SK-N-SH (cell line): ENCODE results near the gene CREB5. TPM values are rescaled to one million over a fixed set of nuclear protein-coding genes. Genes with fewer than 3 reads are reported as not detected.
A peak's percentile ranks its signal among the peaks of the same experiment; 100 is the strongest.

Experiments used
- CTCF ChIA-PET: fragments of 300-600, 350-600 bp; formaldehyde crosslinking; extraction: SDS; loops from one replicate; lab custom pipeline; 2021; lab: Yijun Ruan, JAX
- POLR2A ChIA-PET: fragments of 350-600 bp; sonication (Branson Sonifier 250); formaldehyde crosslinking; extraction: SDS; loops from one replicate; lab custom pipeline; 2020; ENCODE audit warnings: antibody characterized with exemption, inconsistent platforms; lab: Yijun Ruan, JAX
- DNase-seq: peaks from one replicate; pipeline ENCODE4 v3.0.0; 2012
- H2AFZ ChIP-seq: fragments of 200-600 bp; sonication (generic); 2 replicates; pipeline ENCODE4 v1.8.1; 2016; ENCODE audit warnings: antibody characterized with exemption, mild to moderate bottlenecking, low read depth
- H3F3A ChIP-seq: fragments of 200-600 bp; sonication (generic); replicated peaks from 2 replicates; pipeline ENCODE3; 2016; ENCODE audit warnings: antibody characterized with exemption, mild to moderate bottlenecking; ENCODE audit not compliant: insufficient read depth
- H3K27ac ChIP-seq, 2 experiments: fragments of 200-500 bp in 1 of 2; fragments of 200-600 bp in 1 of 2; sonication (Bioruptor generic) in 1 of 2; sonication (generic), shearing (Covaris generic) in 1 of 2; 2 replicates each; pipeline versions ENCODE4 v1.5.1 to v1.6.1; 2014 to 2016; ENCODE audit warnings: low read depth in 2 of 2, inconsistent platforms in 1 of 2, low read length in 1 of 2, mild to moderate bottlenecking in 1 of 2, mixed read lengths in 1 of 2
- H3K27me3 ChIP-seq: fragments of 200-600 bp; sonication (generic), shearing (Covaris generic); 2 replicates; pipeline ENCODE4 v1.6.1; 2016; ENCODE audit warnings: mixed run types; ENCODE audit not compliant: insufficient read depth
- H3K36me3 ChIP-seq, 2 experiments: fragments of 200-500 bp in 1 of 2; fragments of 200-600 bp in 1 of 2; sonication (Bioruptor generic) in 1 of 2; sonication (generic) in 1 of 2; replicated peaks in 1 of 2; 2 replicates each; pipeline versions ENCODE3 to v1.5.1; 2014 to 2016; ENCODE audit warnings: low read length in 1 of 2, mild to moderate bottlenecking in 1 of 2; ENCODE audit not compliant: insufficient read depth in 2 of 2, control insufficient read depth in 1 of 2
- H3K4me1 ChIP-seq, 2 experiments: fragments of 200-500 bp in 1 of 2; fragments of 200-600 bp in 1 of 2; sonication (Bioruptor generic) in 1 of 2; sonication (generic), shearing (Covaris generic) in 1 of 2; 2 replicates each; pipeline versions ENCODE4 v1.5.1 to v1.6.1; 2014 to 2016; ENCODE audit warnings: low read depth in 1 of 2, low read length in 1 of 2, mixed run types in 1 of 2; ENCODE audit not compliant: insufficient read depth in 2 of 2, control insufficient read depth in 1 of 2
- H3K4me2 ChIP-seq: fragments of 200-600 bp; sonication (generic), shearing (Covaris generic); 2 replicates; pipeline ENCODE4 v1.6.1; 2017; ENCODE audit warnings: mixed run types
- H3K4me3 ChIP-seq, 2 experiments: fragments of 200-500 bp in 1 of 2; fragments of 200-600 bp in 1 of 2; sonication (Bioruptor generic) in 1 of 2; sonication (generic), shearing (Covaris generic) in 1 of 2; 2 replicates each; pipeline versions ENCODE4 v1.5.1 to v1.8.1; 2014 to 2016; ENCODE audit warnings: low read depth in 2 of 2, inconsistent platforms in 1 of 2, low read length in 1 of 2, mild to moderate bottlenecking in 1 of 2, mixed read lengths in 1 of 2, moderate library complexity in 1 of 2
- H3K79me2 ChIP-seq: fragments of 200-600 bp; sonication (generic); 2 replicates; pipeline ENCODE4 v1.8.1; 2017; ENCODE audit warnings: mild to moderate bottlenecking; ENCODE audit not compliant: insufficient read depth
- H3K9ac ChIP-seq: fragments of 200-600 bp; sonication (generic); 2 replicates; pipeline ENCODE4 v1.6.1; 2017; ENCODE audit warnings: mixed run types
- H3K9me2 ChIP-seq: fragments of 200-600 bp; sonication (generic); 2 replicates; pipeline ENCODE4 v1.6.1; 2017; ENCODE audit warnings: mixed run types
- H3K9me3 ChIP-seq: fragments of 200-600 bp; sonication (generic); 2 replicates; pipeline ENCODE4 v1.6.1; 2017; ENCODE audit warnings: mixed run types, mild to moderate bottlenecking, moderate library complexity
- H4K20me1 ChIP-seq: fragments of 200-600 bp; sonication (generic); 2 replicates; pipeline ENCODE4 v1.6.1; 2017; ENCODE audit warnings: mild to moderate bottlenecking, mixed run types; ENCODE audit not compliant: insufficient read depth
- CHD2 ChIP-seq: fragments of 150-350 bp; IDR thresholded peaks from 2 replicates; pipeline ENCODE4 v1.6.1; 2018; ENCODE audit warnings: low read length; ENCODE audit not compliant: partially characterized antibody
- EP300 ChIP-seq, 2 experiments: IDR thresholded peaks; 2 replicates each; pipeline versions ENCODE4 v1.4.0 to v1.6.1; 2012; ENCODE audit warnings: borderline replicate concordance in 1 of 2, low read depth in 1 of 2, low read length in 1 of 2
- EZH2phosphoT487 ChIP-seq: fragments of 200-600 bp; sonication (generic); IDR thresholded peaks from 2 replicates; pipeline ENCODE4 v1.6.1; 2017; ENCODE audit warnings: low read depth, mixed run types, mild to moderate bottlenecking, antibody characterized with exemption, moderate library complexity, borderline replicate concordance
- FOSL2 ChIP-seq: IDR thresholded peaks from 2 replicates; pipeline ENCODE4 v1.4.0; 2012; ENCODE audit warnings: low read depth, mild to moderate bottlenecking, moderate library complexity, borderline replicate concordance
- FOXM1 ChIP-seq: IDR thresholded peaks from 2 replicates; pipeline ENCODE4 v1.4.0; 2012; ENCODE audit warnings: low read depth, mild to moderate bottlenecking
- GABPA ChIP-seq: IDR thresholded peaks from 2 replicates; pipeline ENCODE4 v1.4.0; 2012; ENCODE audit warnings: low read depth, mild to moderate bottlenecking
- JUND ChIP-seq: IDR thresholded peaks from 2 replicates; pipeline ENCODE4 v1.4.0; 2012
- MXI1 ChIP-seq: IDR thresholded peaks from 2 replicates; pipeline ENCODE4 v1.6.1; 2012; ENCODE audit warnings: mild to moderate bottlenecking, low read depth, low read length, improper control_type of control experiment
- NFIC ChIP-seq: IDR thresholded peaks from 2 replicates; pipeline ENCODE4 v1.4.0; 2012; ENCODE audit warnings: borderline replicate concordance
- NRF1 ChIP-seq: IDR thresholded peaks from 2 replicates; pipeline ENCODE4 v1.6.1; 2012; ENCODE audit warnings: low read depth, mild to moderate bottlenecking, low read length
- RAD21 ChIP-seq: IDR thresholded peaks from 2 replicates; pipeline ENCODE4 v1.6.1; 2012; ENCODE audit warnings: mild to moderate bottlenecking, low read length
- SMC3 ChIP-seq: IDR thresholded peaks from 2 replicates; pipeline ENCODE4 v1.6.1; 2012; ENCODE audit warnings: low read depth, low read length, improper control_type of control experiment
- TCF12 ChIP-seq: IDR thresholded peaks from 2 replicates; pipeline ENCODE4 v1.4.0; 2012
- TEAD4 ChIP-seq: IDR thresholded peaks from 2 replicates; pipeline ENCODE4 v1.4.0; 2012; ENCODE audit warnings: mild to moderate bottlenecking, borderline replicate concordance; ENCODE audit not compliant: insufficient read depth
- YY1 ChIP-seq: IDR thresholded peaks from 2 replicates; pipeline ENCODE4 v1.4.0; 2012; ENCODE audit warnings: low read depth, mild to moderate bottlenecking
- WGBS: methylation state at CpG from one replicate; pipeline ENCODE4 v1.1.6; 2017; ENCODE audit warnings: low lambda C conversion rate; 5-methylcytosine and 5-hydroxymethylcytosine counted together
- polyA plus RNA-seq, 3 experiments: library from polyadenylated mRNA; depleted of rRNA; stranded (reverse); fragments of >200 nt; gene quantifications; 2 replicates each; pipeline ENCODE4 v1.2.3, GENCODE V29; 2012
- TF ChIP-seq, protein P1 (sequence below): fragments of 200-600 bp; sonication (generic); IDR thresholded peaks from 2 replicates; pipeline ENCODE4 v1.6.1; 2017; ENCODE audit warnings: antibody characterized with exemption, mild to moderate bottlenecking, moderate library complexity
- TF ChIP-seq, protein P2 (sequence below): IDR thresholded peaks from 2 replicates; pipeline ENCODE4 v1.4.0; 2012; ENCODE audit warnings: low read depth, borderline replicate concordance
- TF ChIP-seq, protein P3 (sequence below): fragments of 150-350 bp; IDR thresholded peaks from 2 replicates; pipeline ENCODE4 v1.6.1; 2017; ENCODE audit warnings: antibody characterized with exemption, low read length, low read depth, borderline replicate concordance
- TF ChIP-seq, protein P4 (sequence below): fragments of 150-350 bp; IDR thresholded peaks from 2 replicates; pipeline ENCODE4 v1.6.1; 2016; ENCODE audit warnings: mild to moderate bottlenecking, low read depth, low read length
- TF ChIP-seq, protein P5 (sequence below): IDR thresholded peaks from 2 replicates; pipeline ENCODE4 v1.4.0; 2012; ENCODE audit warnings: low read depth

CREB5 gene
- polyA plus RNA-seq, 1 of the 3 experiments (the other 2 are of a cell fraction): 19.3 TPM

DNA sequence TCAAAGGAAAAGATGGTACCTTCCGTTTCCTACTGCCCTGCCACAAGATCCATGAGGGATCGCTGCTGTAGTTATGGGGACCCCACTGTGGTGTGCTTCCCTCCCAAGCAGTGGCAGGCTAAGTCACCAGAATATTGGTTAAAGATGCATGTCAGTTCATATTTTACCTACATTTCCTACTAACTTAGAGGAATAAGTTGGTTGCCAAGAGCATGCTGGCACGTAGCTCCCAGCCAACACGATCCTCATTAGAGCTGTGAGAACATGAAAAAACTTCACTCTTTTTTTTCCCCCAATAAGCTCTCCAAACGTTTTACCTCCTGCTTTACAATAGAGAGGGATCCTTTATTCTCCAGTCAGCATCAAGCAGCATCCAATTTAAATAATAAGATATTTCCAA is 342.1 kb downstream of the CREB5 start (continued):
- TF ChIP-seq RAD21: no peak

DNA sequence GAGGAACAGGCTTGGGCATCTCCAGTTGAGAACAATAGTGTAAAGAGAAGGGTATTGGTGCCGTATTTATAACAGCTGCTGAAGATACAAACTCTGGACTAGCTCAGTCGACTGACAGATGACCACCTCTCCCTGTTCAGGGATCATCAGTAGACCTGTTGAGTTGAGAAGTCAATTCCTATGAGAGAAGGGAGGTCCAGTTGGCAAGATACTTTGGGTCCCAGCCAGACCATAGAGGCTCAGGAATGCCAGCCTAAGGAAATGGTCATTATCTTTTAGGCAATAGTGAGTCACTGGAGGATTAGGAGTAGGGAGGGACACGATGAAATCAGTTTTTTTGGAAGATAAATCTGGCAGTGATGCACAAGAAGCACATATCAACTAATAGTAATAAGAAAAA is 342.9 kb downstream of the CREB5 start:
- CTCF ChIA-PET: no interaction called here
- peak; percentile 63 for TF ChIP-seq JUND
- no peak for TF ChIP-seq YY1
- TF ChIP-seq TCF12: peak; percentile 61
- TF ChIP-seq, protein P1, sequence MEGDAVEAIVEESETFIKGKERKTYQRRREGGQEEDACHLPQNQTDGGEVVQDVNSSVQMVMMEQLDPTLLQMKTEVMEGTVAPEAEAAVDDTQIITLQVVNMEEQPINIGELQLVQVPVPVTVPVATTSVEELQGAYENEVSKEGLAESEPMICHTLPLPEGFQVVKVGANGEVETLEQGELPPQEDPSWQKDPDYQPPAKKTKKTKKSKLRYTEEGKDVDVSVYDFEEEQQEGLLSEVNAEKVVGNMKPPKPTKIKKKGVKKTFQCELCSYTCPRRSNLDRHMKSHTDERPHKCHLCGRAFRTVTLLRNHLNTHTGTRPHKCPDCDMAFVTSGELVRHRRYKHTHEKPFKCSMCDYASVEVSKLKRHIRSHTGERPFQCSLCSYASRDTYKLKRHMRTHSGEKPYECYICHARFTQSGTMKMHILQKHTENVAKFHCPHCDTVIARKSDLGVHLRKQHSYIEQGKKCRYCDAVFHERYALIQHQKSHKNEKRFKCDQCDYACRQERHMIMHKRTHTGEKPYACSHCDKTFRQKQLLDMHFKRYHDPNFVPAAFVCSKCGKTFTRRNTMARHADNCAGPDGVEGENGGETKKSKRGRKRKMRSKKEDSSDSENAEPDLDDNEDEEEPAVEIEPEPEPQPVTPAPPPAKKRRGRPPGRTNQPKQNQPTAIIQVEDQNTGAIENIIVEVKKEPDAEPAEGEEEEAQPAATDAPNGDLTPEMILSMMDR: no peak
- TF ChIP-seq TEAD4: peak; percentile 47; the same call in 1 of the 2 replicates
- peak in 1 of 2 experiments; percentile 65; a peak in 1 of 4 replicates for TF ChIP-seq EP300 (IDR thresholded peaks at IDR 0.05; ENCODE audit: borderline replicate concordance in 1 of 2, low read depth in 1 of 2, low read length in 1 of 2)
- TF ChIP-seq FOSL2: peak; percentile 75; the same call in 1 of the 2 replicates
- TF ChIP-seq NFIC: peak; percentile 95
- no peak for TF ChIP-seq CHD2
- TF ChIP-seq, all 33 proteins: peak for 6
- no peak overlapping the region for H3K9ac ChIP-seq
- H3K4me3 ChIP-seq: no peak overlapping the region
- H3K9me3 ChIP-seq: no peaks in the 10 kb centered on the region
- no peaks in the 10 kb centered on the region for H3K9me2 ChIP-seq
- H3K79me2 ChIP-seq: no peaks in the 10 kb centered on the region
- POLR2A ChIA-PET: no interaction called here
- peaks cover 6% of the 10 kb centered on the region for H3F3A ChIP-seq
- no peak for DNase-seq
- no peak overlapping the region; the same call in 1 of the 2 replicates for H3K4me2 ChIP-seq
- H3K36me3 ChIP-seq: no peaks in the 10 kb centered on the region
- no peaks in the 10 kb centered on the region for H4K20me1 ChIP-seq
- H3K27ac ChIP-seq: no peak overlapping the region; a peak in 1 of 4 replicates
- no peak overlapping the region for H2AFZ ChIP-seq
- 56% methylated on average over 3 of the region's 3 CpGs for WGBS
- H3K4me1 ChIP-seq: peaks cover 0 to 9% of the 10 kb centered on the region in 2 experiments; a peak in 2 of 4 replicates
- H3K27me3 ChIP-seq: no peaks in the 10 kb centered on the region

DNA sequence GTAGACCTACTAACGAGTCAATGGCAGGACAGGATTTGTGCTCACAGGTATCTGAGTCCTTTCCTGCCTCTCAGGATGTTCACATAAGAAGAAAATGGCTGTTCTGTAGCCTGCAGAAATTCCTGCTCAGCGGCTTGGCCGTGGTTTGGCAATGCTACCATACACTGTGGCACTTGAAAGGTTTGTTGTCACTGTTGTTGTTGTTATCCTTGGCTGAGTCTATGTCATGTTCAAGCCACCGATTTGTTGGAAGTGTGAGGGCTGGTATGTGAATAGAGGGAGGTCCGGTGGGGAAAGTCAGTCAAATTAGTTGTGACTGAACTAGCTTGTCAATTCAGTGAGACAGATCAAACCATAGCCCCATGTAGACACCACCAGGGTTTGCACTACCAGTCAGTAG is 345.9 kb downstream of the CREB5 start:
- CTCF ChIA-PET: no interaction called here
- Histone ChIP-seq H3K4me2 (no peak overlapping the region), H3K36me3 (no peaks in the 10 kb centered on the region), H3K79me2 (no peaks in the 10 kb centered on the region), H3K9ac (no peak overlapping the region), H2AFZ (no peak overlapping the region), H3K27ac (no peak overlapping the region), H3K9me2 (no peaks in the 10 kb centered on the region), H3K4me3 (no peak overlapping the region), H3K9me3 (no peaks in the 10 kb centered on the region), H4K20me1 (no peaks in the 10 kb centered on the region), H3K27me3 (no peaks in the 10 kb centered on the region), H3F3A (peaks cover 4% of the 10 kb centered on the region), H3K4me1 (peaks cover 0 to 9% of the 10 kb centered on the region in 2 experiments; a peak in 1 of 4 replicates)
- DNase-seq: no peak
- POLR2A ChIA-PET: no interaction called here
- 93% methylated on average over 5 of the region's 5 CpGs for WGBS
- no peak for TF ChIP-seq FOSL2
- no peak for TF ChIP-seq EZH2phosphoT487
- no peak for TF ChIP-seq FOXM1
- TF ChIP-seq NRF1: no peak
- TF ChIP-seq TEAD4: no peak
- no peak for TF ChIP-seq MXI1
- TF ChIP-seq, protein P2, sequence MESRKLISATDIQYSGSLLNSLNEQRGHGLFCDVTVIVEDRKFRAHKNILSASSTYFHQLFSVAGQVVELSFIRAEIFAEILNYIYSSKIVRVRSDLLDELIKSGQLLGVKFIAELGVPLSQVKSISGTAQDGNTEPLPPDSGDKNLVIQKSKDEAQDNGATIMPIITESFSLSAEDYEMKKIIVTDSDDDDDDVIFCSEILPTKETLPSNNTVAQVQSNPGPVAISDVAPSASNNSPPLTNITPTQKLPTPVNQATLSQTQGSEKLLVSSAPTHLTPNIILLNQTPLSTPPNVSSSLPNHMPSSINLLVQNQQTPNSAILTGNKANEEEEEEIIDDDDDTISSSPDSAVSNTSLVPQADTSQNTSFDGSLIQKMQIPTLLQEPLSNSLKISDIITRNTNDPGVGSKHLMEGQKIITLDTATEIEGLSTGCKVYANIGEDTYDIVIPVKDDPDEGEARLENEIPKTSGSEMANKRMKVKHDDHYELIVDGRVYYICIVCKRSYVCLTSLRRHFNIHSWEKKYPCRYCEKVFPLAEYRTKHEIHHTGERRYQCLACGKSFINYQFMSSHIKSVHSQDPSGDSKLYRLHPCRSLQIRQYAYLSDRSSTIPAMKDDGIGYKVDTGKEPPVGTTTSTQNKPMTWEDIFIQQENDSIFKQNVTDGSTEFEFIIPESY: no peak
- no peak for TF ChIP-seq SMC3
- TF ChIP-seq JUND: no peak
- TF ChIP-seq GABPA: no peak
- TF ChIP-seq, protein P3, sequence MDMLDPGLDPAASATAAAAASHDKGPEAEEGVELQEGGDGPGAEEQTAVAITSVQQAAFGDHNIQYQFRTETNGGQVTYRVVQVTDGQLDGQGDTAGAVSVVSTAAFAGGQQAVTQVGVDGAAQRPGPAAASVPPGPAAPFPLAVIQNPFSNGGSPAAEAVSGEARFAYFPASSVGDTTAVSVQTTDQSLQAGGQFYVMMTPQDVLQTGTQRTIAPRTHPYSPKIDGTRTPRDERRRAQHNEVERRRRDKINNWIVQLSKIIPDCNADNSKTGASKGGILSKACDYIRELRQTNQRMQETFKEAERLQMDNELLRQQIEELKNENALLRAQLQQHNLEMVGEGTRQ: no peak
- TF ChIP-seq, protein P4, sequence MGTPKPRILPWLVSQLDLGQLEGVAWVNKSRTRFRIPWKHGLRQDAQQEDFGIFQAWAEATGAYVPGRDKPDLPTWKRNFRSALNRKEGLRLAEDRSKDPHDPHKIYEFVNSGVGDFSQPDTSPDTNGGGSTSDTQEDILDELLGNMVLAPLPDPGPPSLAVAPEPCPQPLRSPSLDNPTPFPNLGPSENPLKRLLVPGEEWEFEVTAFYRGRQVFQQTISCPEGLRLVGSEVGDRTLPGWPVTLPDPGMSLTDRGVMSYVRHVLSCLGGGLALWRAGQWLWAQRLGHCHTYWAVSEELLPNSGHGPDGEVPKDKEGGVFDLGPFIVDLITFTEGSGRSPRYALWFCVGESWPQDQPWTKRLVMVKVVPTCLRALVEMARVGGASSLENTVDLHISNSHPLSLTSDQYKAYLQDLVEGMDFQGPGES: no peak
- no peak for TF ChIP-seq EP300 (IDR thresholded peaks at IDR 0.05; ENCODE audit: borderline replicate concordance in 1 of 2, low read depth in 1 of 2, low read length in 1 of 2)
- TF ChIP-seq, protein P5, sequence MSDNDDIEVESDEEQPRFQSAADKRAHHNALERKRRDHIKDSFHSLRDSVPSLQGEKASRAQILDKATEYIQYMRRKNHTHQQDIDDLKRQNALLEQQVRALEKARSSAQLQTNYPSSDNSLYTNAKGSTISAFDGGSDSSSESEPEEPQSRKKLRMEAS: no peak
